ENCODE data around the gene DLEC1.

The DLEC1 gene

GRCh38 chr3:38088126-38089078 is 49.4 kb downstream of the DLEC1 start:
- no peak for DNase-seq

- no peak for DNase-seq
These were observed 50.2 kb downstream of the DLEC1 start for GRCh38 chr3:38089163-38089562.

- no peak for DNase-seq
These were observed 51.4 kb downstream of the DLEC1 start for GRCh38 chr3:38090453-38090852.

- DNase-seq = no peak
These were observed 56.0 kb downstream of the DLEC1 start for GRCh38 chr3:38094999-38095398.

- DNase-seq = no peak
These were observed 56.9 kb downstream of the DLEC1 start for GRCh38 chr3:38095669-38096483.

- no peak for DNase-seq
These were observed 58.7 kb downstream of the DLEC1 start for GRCh38 chr3:38097446-38098375.

- no peak for DNase-seq
These were observed 59.3 kb downstream of the DLEC1 start for GRCh38 chr3:38098376-38098723.

- DNase-seq = no peak
These were observed 60.5 kb downstream of the DLEC1 start for GRCh38 chr3:38099518-38099917.

GRCh38 chr3:38100498-38100897 is 61.5 kb downstream of the DLEC1 start:
- DNase-seq = no peak

- no peak for DNase-seq
These were observed 62.9 kb downstream of the DLEC1 start for GRCh38 chr3:38101811-38102443.

GRCh38 chr3:38102444-38102814 is 63.4 kb downstream of the DLEC1 start:
- DNase-seq = no peak

GRCh38 chr3:38105525-38105924 is 66.5 kb downstream of the DLEC1 start:
- DNase-seq = no peak

GRCh38 chr3:38107911-38108648 is 69.1 kb downstream of the DLEC1 start:
- DNase-seq = no peak

- DNase-seq = no peak
These were observed 69.9 kb downstream of the DLEC1 start for GRCh38 chr3:38108649-38109579.

- no peak for DNase-seq
These were observed 70.7 kb downstream of the DLEC1 start for GRCh38 chr3:38109580-38110313.

- DNase-seq = no peak
These were observed 71.5 kb downstream of the DLEC1 start for GRCh38 chr3:38110314-38111050.

GRCh38 chr3:38111201-38111600 is 72.2 kb downstream of the DLEC1 start:
- no peak for DNase-seq

GRCh38 chr3:38111696-38112377 is 72.8 kb downstream of the DLEC1 start:
- DNase-seq = no peak
